Measurements from ENCODE around the gene CDH11.

DNA sequence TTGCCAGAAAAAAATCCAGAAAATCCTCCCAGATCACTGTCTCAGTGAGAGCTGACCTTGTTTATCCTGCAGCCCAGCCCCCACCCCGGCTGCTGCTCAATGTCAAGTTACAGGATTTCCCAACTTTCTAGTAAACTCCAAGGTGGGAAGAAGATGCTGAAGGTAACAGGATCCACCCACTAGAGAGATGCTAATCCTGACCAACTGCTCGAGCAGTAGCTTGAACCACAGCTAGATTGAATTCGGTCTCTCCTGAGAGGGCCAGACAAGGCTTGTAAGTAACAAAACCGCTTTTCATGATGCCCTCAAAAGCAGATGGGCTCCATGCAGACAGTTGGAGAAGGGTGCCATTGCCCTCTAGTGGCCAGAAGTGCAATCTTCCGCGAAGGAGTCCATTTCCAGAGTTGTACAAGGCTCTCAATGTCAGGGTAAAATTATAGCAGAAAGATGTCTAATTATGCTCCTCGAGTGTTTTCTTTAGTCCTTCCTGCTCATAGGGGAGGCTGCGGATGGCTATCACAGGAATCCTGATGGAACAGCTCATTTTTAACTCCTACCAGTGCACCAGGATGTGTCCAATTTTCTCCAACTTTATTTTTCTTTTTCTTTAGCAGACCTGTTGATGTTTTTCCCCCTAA, 3.9 kb downstream of the CDH11 start:
- no peak for TF ChIP-seq TAF1 (IDR thresholded peaks at IDR 0.05; ENCODE audit: low read depth)
- TF ChIP-seq, protein P1, sequence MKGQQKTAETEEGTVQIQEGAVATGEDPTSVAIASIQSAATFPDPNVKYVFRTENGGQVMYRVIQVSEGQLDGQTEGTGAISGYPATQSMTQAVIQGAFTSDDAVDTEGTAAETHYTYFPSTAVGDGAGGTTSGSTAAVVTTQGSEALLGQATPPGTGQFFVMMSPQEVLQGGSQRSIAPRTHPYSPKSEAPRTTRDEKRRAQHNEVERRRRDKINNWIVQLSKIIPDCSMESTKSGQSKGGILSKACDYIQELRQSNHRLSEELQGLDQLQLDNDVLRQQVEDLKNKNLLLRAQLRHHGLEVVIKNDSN (IDR thresholded peaks at IDR 0.05): no peak
- TF ChIP-seq TEAD4 (IDR thresholded peaks at IDR 0.05): no peak
- TF ChIP-seq EP300 (IDR thresholded peaks at IDR 0.05; ENCODE audit: borderline replicate concordance): no peak
- TF ChIP-seq, protein P2, sequence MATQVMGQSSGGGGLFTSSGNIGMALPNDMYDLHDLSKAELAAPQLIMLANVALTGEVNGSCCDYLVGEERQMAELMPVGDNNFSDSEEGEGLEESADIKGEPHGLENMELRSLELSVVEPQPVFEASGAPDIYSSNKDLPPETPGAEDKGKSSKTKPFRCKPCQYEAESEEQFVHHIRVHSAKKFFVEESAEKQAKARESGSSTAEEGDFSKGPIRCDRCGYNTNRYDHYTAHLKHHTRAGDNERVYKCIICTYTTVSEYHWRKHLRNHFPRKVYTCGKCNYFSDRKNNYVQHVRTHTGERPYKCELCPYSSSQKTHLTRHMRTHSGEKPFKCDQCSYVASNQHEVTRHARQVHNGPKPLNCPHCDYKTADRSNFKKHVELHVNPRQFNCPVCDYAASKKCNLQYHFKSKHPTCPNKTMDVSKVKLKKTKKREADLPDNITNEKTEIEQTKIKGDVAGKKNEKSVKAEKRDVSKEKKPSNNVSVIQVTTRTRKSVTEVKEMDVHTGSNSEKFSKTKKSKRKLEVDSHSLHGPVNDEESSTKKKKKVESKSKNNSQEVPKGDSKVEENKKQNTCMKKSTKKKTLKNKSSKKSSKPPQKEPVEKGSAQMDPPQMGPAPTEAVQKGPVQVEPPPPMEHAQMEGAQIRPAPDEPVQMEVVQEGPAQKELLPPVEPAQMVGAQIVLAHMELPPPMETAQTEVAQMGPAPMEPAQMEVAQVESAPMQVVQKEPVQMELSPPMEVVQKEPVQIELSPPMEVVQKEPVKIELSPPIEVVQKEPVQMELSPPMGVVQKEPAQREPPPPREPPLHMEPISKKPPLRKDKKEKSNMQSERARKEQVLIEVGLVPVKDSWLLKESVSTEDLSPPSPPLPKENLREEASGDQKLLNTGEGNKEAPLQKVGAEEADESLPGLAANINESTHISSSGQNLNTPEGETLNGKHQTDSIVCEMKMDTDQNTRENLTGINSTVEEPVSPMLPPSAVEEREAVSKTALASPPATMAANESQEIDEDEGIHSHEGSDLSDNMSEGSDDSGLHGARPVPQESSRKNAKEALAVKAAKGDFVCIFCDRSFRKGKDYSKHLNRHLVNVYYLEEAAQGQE (IDR thresholded peaks at IDR 0.05; ENCODE audit: low read depth): no peak
- no peak for TF ChIP-seq CEBPB (IDR thresholded peaks at IDR 0.05)
- TF ChIP-seq RAD21 (IDR thresholded peaks at IDR 0.05; ENCODE audit: low read depth): peak; percentile 66
- TF ChIP-seq YY1 (IDR thresholded peaks at IDR 0.05; ENCODE audit: low read depth): no peak
- TF ChIP-seq, protein P3, sequence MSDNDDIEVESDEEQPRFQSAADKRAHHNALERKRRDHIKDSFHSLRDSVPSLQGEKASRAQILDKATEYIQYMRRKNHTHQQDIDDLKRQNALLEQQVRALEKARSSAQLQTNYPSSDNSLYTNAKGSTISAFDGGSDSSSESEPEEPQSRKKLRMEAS (IDR thresholded peaks at IDR 0.05): no peak
- TF ChIP-seq CREB1 (IDR thresholded peaks at IDR 0.05; ENCODE audit: low read depth): no peak
- no peak for TF ChIP-seq FOXM1 (IDR thresholded peaks at IDR 0.05; ENCODE audit: borderline replicate concordance, low read depth)
- no peak for TF ChIP-seq TCF12 (IDR thresholded peaks at IDR 0.05; ENCODE audit: low read depth)

Measured in Ishikawa (cell line).